HFFc6 (cell line): ENCODE measurements around the gene FAM13A. TPM values are rescaled to one million over a fixed set of nuclear protein-coding genes. Genes with fewer than 3 reads are reported as not detected.

ENCODE experiments used
- DNase-seq: peaks from one replicate; pipeline ENCODE4 v3.0.0-alpha.2; 2018
- H3K27ac Mint-ChIP-seq: 2 replicates; pipeline ENCODE4 v1.8.0; 2020; ENCODE audit warnings: mild to moderate bottlenecking, mixed read lengths
- H3K27me3 Mint-ChIP-seq: 2 replicates; pipeline ENCODE4 v1.8.0; 2021; ENCODE audit warnings: mild to moderate bottlenecking, moderate library complexity, mixed read lengths; ENCODE audit not compliant: insufficient read depth
- H3K36me3 Mint-ChIP-seq: 2 replicates; pipeline ENCODE4 v1.8.0; 2021; ENCODE audit warnings: low read depth, mixed read lengths
- H3K4me1 Mint-ChIP-seq: 2 replicates; pipeline ENCODE4 v1.8.0; 2020; ENCODE audit warnings: low read depth, mixed read lengths
- H3K4me3 Mint-ChIP-seq: 2 replicates; pipeline ENCODE4 v1.8.0; 2020; ENCODE audit warnings: mild to moderate bottlenecking, moderate library complexity, mixed read lengths
- H3K9me3 Mint-ChIP-seq: 2 replicates; pipeline ENCODE4 v1.8.0; 2020; ENCODE audit warnings: mild to moderate bottlenecking, mixed read lengths
- total RNA-seq, 6 experiments: library from RNA; stranded (reverse); fragmentation: NEBNext Ultra II Directional; extraction: Animal tissue kit (Norgen Biotek cat#: 25700); gene quantifications; 2 replicates in 1 of 6; 3 replicates in 5 of 6; pipeline ENCODE4 v1.2.3, GENCODE V29; 2021
- TF ChIP-seq, protein P1 (sequence below): fragments of 200-600 bp; sonication (generic); IDR thresholded peaks from 2 replicates; pipeline ENCODE4 v1.5.0; 2021; ENCODE audit warnings: antibody characterized with exemption, mild to moderate bottlenecking

Gene FAM13A
- total RNA-seq, 6 experiments from 2014 or later: 8.0 to 11.2 (median 9.7) TPM

DNA sequence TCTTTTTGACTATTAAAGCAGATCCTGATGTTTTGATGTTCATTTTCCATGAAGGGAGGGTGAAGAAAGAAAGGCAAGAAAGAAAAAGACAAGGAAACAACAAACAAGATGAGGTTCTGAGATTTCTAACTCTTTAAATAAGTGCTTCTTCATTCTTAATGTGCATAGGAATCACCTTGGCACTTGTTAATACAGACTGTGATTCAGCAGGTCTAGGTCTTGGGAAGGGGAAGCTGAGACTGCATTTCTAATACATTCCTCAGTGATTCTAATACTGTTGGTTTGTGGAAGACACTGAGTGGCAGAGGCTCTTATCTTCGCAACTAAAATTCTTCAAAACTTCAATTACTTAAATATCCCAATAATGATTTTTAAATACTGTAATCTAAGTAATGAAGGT lies 264.2 kb downstream of the FAM13A start:
- peak overlapping the region; percentile 43 for H3K4me3 Mint-ChIP-seq
- H3K27me3 Mint-ChIP-seq: no peaks in the 10 kb centered on the region
- H3K4me1 Mint-ChIP-seq: peaks cover 40% of the 10 kb centered on the region
- H3K27ac Mint-ChIP-seq: peak overlapping the region; percentile 88
- TF ChIP-seq, protein P1, sequence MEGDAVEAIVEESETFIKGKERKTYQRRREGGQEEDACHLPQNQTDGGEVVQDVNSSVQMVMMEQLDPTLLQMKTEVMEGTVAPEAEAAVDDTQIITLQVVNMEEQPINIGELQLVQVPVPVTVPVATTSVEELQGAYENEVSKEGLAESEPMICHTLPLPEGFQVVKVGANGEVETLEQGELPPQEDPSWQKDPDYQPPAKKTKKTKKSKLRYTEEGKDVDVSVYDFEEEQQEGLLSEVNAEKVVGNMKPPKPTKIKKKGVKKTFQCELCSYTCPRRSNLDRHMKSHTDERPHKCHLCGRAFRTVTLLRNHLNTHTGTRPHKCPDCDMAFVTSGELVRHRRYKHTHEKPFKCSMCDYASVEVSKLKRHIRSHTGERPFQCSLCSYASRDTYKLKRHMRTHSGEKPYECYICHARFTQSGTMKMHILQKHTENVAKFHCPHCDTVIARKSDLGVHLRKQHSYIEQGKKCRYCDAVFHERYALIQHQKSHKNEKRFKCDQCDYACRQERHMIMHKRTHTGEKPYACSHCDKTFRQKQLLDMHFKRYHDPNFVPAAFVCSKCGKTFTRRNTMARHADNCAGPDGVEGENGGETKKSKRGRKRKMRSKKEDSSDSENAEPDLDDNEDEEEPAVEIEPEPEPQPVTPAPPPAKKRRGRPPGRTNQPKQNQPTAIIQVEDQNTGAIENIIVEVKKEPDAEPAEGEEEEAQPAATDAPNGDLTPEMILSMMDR: no peak
- H3K36me3 Mint-ChIP-seq: peaks cover 15% of the 10 kb centered on the region
- DNase-seq: peak; percentile 29
- no peaks in the 10 kb centered on the region for H3K9me3 Mint-ChIP-seq

DNA sequence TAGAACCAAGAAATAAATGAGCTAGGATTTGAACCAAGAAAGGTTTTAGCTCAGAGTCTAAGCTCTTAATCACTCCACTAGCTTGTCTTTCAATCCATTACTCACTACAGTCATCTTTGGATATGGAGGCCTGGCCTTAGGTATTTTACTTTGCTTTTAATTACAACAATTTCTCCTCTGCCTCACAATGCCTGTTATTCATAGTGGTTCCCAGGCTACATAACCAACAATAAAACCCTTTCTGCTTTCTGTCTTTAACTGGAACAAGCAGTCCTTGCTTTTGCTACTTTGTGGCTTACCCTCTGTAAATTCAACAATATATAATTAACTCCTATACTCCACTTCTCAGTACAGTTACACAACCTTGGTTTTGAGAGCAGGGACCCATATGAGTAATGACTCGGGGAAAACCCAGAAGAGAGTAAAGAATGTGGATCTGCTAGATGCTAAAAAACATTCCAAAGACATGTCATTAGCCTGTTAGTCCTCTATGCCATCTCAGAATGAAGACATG lies 264.7 kb downstream of the FAM13A start:
- H3K4me1 Mint-ChIP-seq: peaks cover 39% of the 10 kb centered on the region
- TF ChIP-seq, protein P1: no peak
- H3K4me3 Mint-ChIP-seq: peak overlapping the region; percentile 43
- peaks cover 10% of the 10 kb centered on the region for H3K36me3 Mint-ChIP-seq
- H3K27ac Mint-ChIP-seq: peak overlapping the region; percentile 88
- H3K27me3 Mint-ChIP-seq: no peaks in the 10 kb centered on the region
- H3K9me3 Mint-ChIP-seq: no peaks in the 10 kb centered on the region
- DNase-seq: peak; percentile 83

DNA sequence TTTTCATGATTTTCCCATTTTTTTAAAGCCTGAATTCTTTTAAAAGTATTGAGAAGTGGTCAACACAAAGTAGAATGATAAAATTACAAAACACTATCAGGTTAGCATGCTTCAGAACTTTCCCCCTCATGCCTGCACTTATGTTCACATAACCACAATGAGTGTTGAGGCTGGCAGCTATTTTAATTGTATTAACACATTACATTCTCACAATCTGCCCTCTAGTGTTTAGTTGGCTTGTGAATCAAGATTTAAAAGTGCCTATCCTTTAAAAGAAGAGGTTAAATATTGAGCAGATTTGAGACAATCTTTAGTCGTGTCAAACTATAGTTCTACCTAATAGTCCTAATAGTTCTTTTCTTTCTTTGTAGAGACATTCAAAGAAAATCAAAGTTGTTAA lies 265.7 kb downstream of the FAM13A start:
- TF ChIP-seq, protein P1: peak; percentile 63
- H3K4me1 Mint-ChIP-seq: peaks cover 38% of the 10 kb centered on the region
- peaks cover 6% of the 10 kb centered on the region; the same call in 1 of the 2 replicates for H3K36me3 Mint-ChIP-seq
- DNase-seq: peak; percentile 28
- peak overlapping the region; percentile 88 for H3K27ac Mint-ChIP-seq
- no peaks in the 10 kb centered on the region for H3K27me3 Mint-ChIP-seq
- H3K4me3 Mint-ChIP-seq: no peak overlapping the region
- H3K9me3 Mint-ChIP-seq: no peaks in the 10 kb centered on the region

DNA sequence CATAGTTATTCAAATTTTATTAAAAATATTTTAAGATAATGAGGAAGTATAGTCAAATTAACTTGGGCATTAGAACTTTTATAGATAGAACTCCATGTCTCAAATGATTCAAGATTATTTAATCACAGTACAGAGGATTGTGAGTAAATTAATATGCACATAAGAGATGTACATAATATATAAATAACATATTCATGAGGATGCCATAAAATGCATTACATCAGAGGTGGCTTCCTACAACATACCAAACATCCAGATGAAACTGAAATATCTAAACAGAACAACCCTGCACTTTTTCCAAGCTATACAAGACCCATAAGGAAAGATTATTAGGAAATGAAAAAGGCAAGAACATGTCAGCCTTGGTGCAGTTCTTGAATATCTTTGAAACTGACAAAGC lies 268.1 kb downstream of the FAM13A start:
- Mint-ChIP-seq H3K4me1 (peaks cover 38% of the 10 kb centered on the region), H3K36me3 (peaks cover 11% of the 10 kb centered on the region; the same call in 1 of the 2 replicates), H3K27me3 (no peaks in the 10 kb centered on the region), H3K27ac (no peak overlapping the region), H3K9me3 (no peaks in the 10 kb centered on the region), H3K4me3 (no peak overlapping the region)
- TF ChIP-seq, protein P1: no peak
- no peak for DNase-seq

DNA sequence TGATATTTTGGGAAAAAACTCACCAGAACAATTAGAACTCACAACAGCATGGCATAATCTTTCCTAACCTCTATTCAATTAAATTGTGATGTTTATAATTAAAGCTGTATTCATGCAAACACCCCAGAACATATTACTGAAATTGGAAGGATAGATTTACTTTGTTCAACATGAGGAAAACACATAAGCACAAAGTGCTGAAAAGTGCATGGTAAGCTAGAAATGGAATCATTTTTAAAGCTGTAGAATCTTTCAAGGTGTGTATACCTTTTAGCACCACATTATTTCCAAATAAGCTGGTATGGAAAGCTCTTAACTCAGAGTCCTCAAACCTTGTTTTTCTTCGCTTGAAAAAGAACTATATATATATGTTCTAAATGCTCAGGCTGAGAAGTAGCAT lies 268.6 kb downstream of the FAM13A start:
- H3K36me3 Mint-ChIP-seq: peaks cover 11% of the 10 kb centered on the region; the same call in 1 of the 2 replicates
- no peak overlapping the region for H3K27ac Mint-ChIP-seq
- H3K27me3 Mint-ChIP-seq: no peaks in the 10 kb centered on the region
- H3K9me3 Mint-ChIP-seq: no peaks in the 10 kb centered on the region
- no peak for DNase-seq
- H3K4me3 Mint-ChIP-seq: no peak overlapping the region
- peaks cover 33% of the 10 kb centered on the region for H3K4me1 Mint-ChIP-seq
- TF ChIP-seq, protein P1: no peak
